Endodermal cell (in vitro differentiated cells): ENCODE measurements around the gene ZNF839. TPM values are rescaled to one million over a fixed set of nuclear protein-coding genes. Genes with fewer than 3 reads are reported as not detected.

Source experiments
- DNase-seq: peaks from one replicate; pipeline ENCODE4 v3.0.0-alpha.2; 2017
- H3K27ac ChIP-seq: 2 replicates; pipeline ENCODE4 v1.5.1; 2013; ENCODE audit warnings: mild to moderate bottlenecking, low read depth, low read length, moderate library complexity
- H3K27me3 ChIP-seq: 2 replicates; pipeline ENCODE4 v1.6.1; 2013; ENCODE audit warnings: mild to moderate bottlenecking, low read length, moderate library complexity; ENCODE audit not compliant: insufficient read depth, control insufficient read depth, poor library complexity, severe bottlenecking
- H3K36me3 ChIP-seq: 2 replicates; pipeline ENCODE4 v1.7.0; 2013; ENCODE audit warnings: mild to moderate bottlenecking, low read length, moderate library complexity; ENCODE audit not compliant: control insufficient read depth, insufficient read depth
- H3K4me1 ChIP-seq: one replicate; pipeline ENCODE4 v1.7.0; 2013; ENCODE audit warnings: low read length; ENCODE audit not compliant: control insufficient read depth, insufficient read depth
- H3K4me3 ChIP-seq: 2 replicates; pipeline ENCODE4 v1.5.1; 2013; ENCODE audit warnings: mild to moderate bottlenecking, low read length, moderate library complexity
- H3K9ac ChIP-seq: 2 replicates; pipeline ENCODE4 v1.6.1; 2013; ENCODE audit warnings: mild to moderate bottlenecking, low read length, moderate library complexity; ENCODE audit not compliant: poor library complexity, severe bottlenecking; ENCODE audit errors: extremely low read depth
- H3K9me3 ChIP-seq: 2 replicates; pipeline ENCODE4 v1.6.1; 2013; ENCODE audit warnings: mild to moderate bottlenecking, low read length, moderate library complexity; ENCODE audit not compliant: control insufficient read depth
- H3K27ac Mint-ChIP-seq: 2 replicates; pipeline ENCODE4 v1.8.0; 2020; ENCODE audit warnings: mixed read lengths
- H3K27me3 Mint-ChIP-seq: 2 replicates; pipeline ENCODE4 v1.8.0; 2021; ENCODE audit warnings: mild to moderate bottlenecking, mixed read lengths; ENCODE audit not compliant: insufficient read depth
- H3K36me3 Mint-ChIP-seq: 2 replicates; pipeline ENCODE4 v1.8.0; 2020; ENCODE audit warnings: low read depth, mixed read lengths
- H3K4me1 Mint-ChIP-seq: 2 replicates; pipeline ENCODE4 v1.8.0; 2020; ENCODE audit warnings: mixed read lengths
- H3K4me3 Mint-ChIP-seq: 2 replicates; pipeline ENCODE4 v1.8.0; 2020; ENCODE audit warnings: mild to moderate bottlenecking, moderate library complexity, mixed read lengths
- H3K9me3 Mint-ChIP-seq: 2 replicates; pipeline ENCODE4 v1.8.0; 2020; ENCODE audit warnings: mild to moderate bottlenecking, mixed read lengths
- CTCF ChIP-seq: fragments of 200-600 bp; sonication (generic); conservative IDR thresholded peaks from 2 replicates; pipeline ENCODE4 v1.5.0; 2021; ENCODE audit warnings: antibody characterized with exemption, mild to moderate bottlenecking
- WGBS, 2 experiments: methylation state at CpG; one replicate each; pipeline versions ENCODE4 v1.1.5 to v1.1.7; 2013; ENCODE audit warnings: missing lambda C conversion rate in 2 of 2, mixed read lengths in 1 of 2; ENCODE audit not compliant: insufficient coverage in 1 of 2, insufficient read length in 1 of 2; 5-methylcytosine and 5-hydroxymethylcytosine counted together
- total RNA-seq, 2 donors: library from RNA; stranded (reverse); fragmentation: NEBNext Ultra II Directional in 1 of 2; extraction: Animal tissue kit (Norgen Biotek cat#: 25700) in 1 of 2; gene quantifications; 2 replicates in 1 of 2; 3 replicates in 1 of 2; pipeline ENCODE4 v1.2.1, GENCODE V29; 2021

The ZNF839 gene
- total RNA-seq, 2 donors from 2014 or later: 16.5 to 19.1 TPM

GRCh38 chr14:102279688-102280348, 39.7 kb upstream of the ZNF839 start:
- no peak for DNase-seq
- H3K4me1 Mint-ChIP-seq: peaks cover 8% of the 10 kb centered on the region
- Histone ChIP-seq H3K36me3 (peaks cover 4% of the 10 kb centered on the region), H3K4me1 (no peaks in the 10 kb centered on the region), H3K9ac (no peak overlapping the region), H3K27ac (no peak overlapping the region), H3K27me3 (no peaks in the 10 kb centered on the region), H3K9me3 (peaks cover 10% of the 10 kb centered on the region), H3K4me3 (no peak overlapping the region)
- TF ChIP-seq CTCF: no peak
- 89 to 93% methylated on average over 7 to 8 of the region's 8 CpGs for WGBS, 2 experiments
- H3K9me3 Mint-ChIP-seq: peaks cover 12% of the 10 kb centered on the region
- no peaks in the 10 kb centered on the region for H3K27me3 Mint-ChIP-seq
- H3K36me3 Mint-ChIP-seq: peaks cover 23% of the 10 kb centered on the region
- no peak overlapping the region for H3K4me3 Mint-ChIP-seq
- H3K27ac Mint-ChIP-seq: no peak overlapping the region

- H3K4me3 ChIP-seq: no peak overlapping the region
- H3K9ac ChIP-seq: no peak overlapping the region
- H3K4me3 Mint-ChIP-seq: no peak overlapping the region
- no peak overlapping the region for H3K27ac Mint-ChIP-seq
- DNase-seq: no peak
- no peak for TF ChIP-seq CTCF
- peaks cover 4% of the 10 kb centered on the region for H3K36me3 ChIP-seq
- no peaks in the 10 kb centered on the region for H3K4me1 ChIP-seq
- no peaks in the 10 kb centered on the region for H3K27me3 ChIP-seq
- peaks cover 5% of the 10 kb centered on the region for H3K9me3 Mint-ChIP-seq
- no peaks in the 10 kb centered on the region for H3K27me3 Mint-ChIP-seq
- H3K27ac ChIP-seq: no peak overlapping the region
- H3K4me1 Mint-ChIP-seq: peaks cover 8% of the 10 kb centered on the region
- peaks cover 7% of the 10 kb centered on the region for H3K9me3 ChIP-seq
- WGBS, 2 experiments: 89 to 93% methylated on average over 6 to 8 of the region's 8 CpGs
- peaks cover 18% of the 10 kb centered on the region for H3K36me3 Mint-ChIP-seq
Observed at GRCh38 chr14:102280376-102280962, 39.1 kb upstream of the ZNF839 start.

- H3K27me3 Mint-ChIP-seq: no peaks in the 10 kb centered on the region
- Histone ChIP-seq H3K9me3 (no peaks in the 10 kb centered on the region), H3K4me3 (no peak overlapping the region), H3K27me3 (no peaks in the 10 kb centered on the region), H3K4me1 (no peaks in the 10 kb centered on the region), H3K9ac (no peak overlapping the region), H3K27ac (no peak overlapping the region), H3K36me3 (peaks cover 4% of the 10 kb centered on the region)
- no peak for TF ChIP-seq CTCF
- H3K4me1 Mint-ChIP-seq: peaks cover 7% of the 10 kb centered on the region
- H3K36me3 Mint-ChIP-seq: peaks cover 13% of the 10 kb centered on the region
- no peak for DNase-seq
- no peak overlapping the region for H3K4me3 Mint-ChIP-seq
- WGBS, 2 experiments: 91 to 93% methylated on average over 7 to 8 of the region's 9 CpGs
- peaks cover 2% of the 10 kb centered on the region for H3K9me3 Mint-ChIP-seq
- no peak overlapping the region for H3K27ac Mint-ChIP-seq
Observed at GRCh38 chr14:102282751-102283465, 36.6 kb upstream of the ZNF839 start.
